Neural cell (in vitro differentiated cells): ENCODE data around the gene NALCN. TPM values are rescaled to one million over a fixed set of nuclear protein-coding genes. Genes with fewer than 3 reads are reported as not detected.

Experiments used
- H2AFZ ChIP-seq: fragments of 200-600, 300-800 bp; sonication (generic), shearing (Covaris generic); 2 replicates; pipeline ENCODE4 v1.6.0; 2014; ENCODE audit warnings: low read depth, mild to moderate bottlenecking, antibody characterized with exemption, low read length, moderate library complexity
- H3F3A ChIP-seq: fragments of 200-600 bp; shearing (Covaris generic); 2 replicates; pipeline ENCODE4 v1.6.1; 2016; ENCODE audit warnings: mild to moderate bottlenecking, moderate library complexity, mixed read lengths, antibody characterized with exemption, low read length; ENCODE audit not compliant: insufficient read depth, poor library complexity, severe bottlenecking
- H3K27ac ChIP-seq: fragments of 200-600, 300-800 bp; sonication (generic), shearing (Covaris generic); 2 replicates; pipeline ENCODE4 v1.5.1; 2014; ENCODE audit warnings: mild to moderate bottlenecking, low read length, moderate library complexity
- H3K27me3 ChIP-seq: fragments of 300-800, 200-600 bp; sonication (generic), shearing (Covaris generic); 2 replicates; pipeline ENCODE4 v1.6.0; 2014; ENCODE audit warnings: mild to moderate bottlenecking, low read depth, low read length, moderate library complexity; ENCODE audit not compliant: insufficient read depth
- H3K36me3 ChIP-seq: fragments of 300-800, 200-600 bp; sonication (generic), shearing (Covaris generic); 2 replicates; pipeline ENCODE4 v1.5.1; 2014; ENCODE audit warnings: mild to moderate bottlenecking, antibody characterized with exemption, low read length, moderate library complexity; ENCODE audit not compliant: insufficient read depth
- H3K4me2 ChIP-seq: fragments of 300-800, 200-600 bp; sonication (generic), shearing (Covaris generic); 2 replicates; pipeline ENCODE4 v1.6.0; 2014; ENCODE audit warnings: mild to moderate bottlenecking, low read length
- H3K4me3 ChIP-seq: fragments of 300-800, 200-600 bp; sonication (generic), shearing (Covaris generic); 2 replicates; pipeline ENCODE4 v1.5.1; 2014; ENCODE audit warnings: mild to moderate bottlenecking, low read length, moderate library complexity
- H3K79me2 ChIP-seq: fragments of 200-600 bp; shearing (Covaris generic); replicated peaks from 2 replicates; pipeline ENCODE4 v1.6.0; 2014; ENCODE audit warnings: mild to moderate bottlenecking, low read length, moderate library complexity; ENCODE audit not compliant: insufficient read depth
- H3K9ac ChIP-seq: fragments of 300-800, 200-600 bp; sonication (generic), shearing (Covaris generic); 2 replicates; pipeline ENCODE4 v1.6.1; 2016; ENCODE audit warnings: mild to moderate bottlenecking, low read length, mixed read lengths
- H3K9me2 ChIP-seq: fragments of 200-600 bp; shearing (Covaris generic); 2 replicates; pipeline ENCODE4 v1.6.1; 2016; ENCODE audit warnings: mild to moderate bottlenecking, low read length, mixed read lengths; ENCODE audit not compliant: insufficient read depth
- H3K9me3 ChIP-seq: fragments of 200-600, 300-800 bp; sonication (generic), shearing (Covaris generic); 2 replicates; pipeline ENCODE4 v1.6.1; 2016; ENCODE audit warnings: mild to moderate bottlenecking, mixed run types, low read length, moderate library complexity, mixed read lengths
- H4K20me1 ChIP-seq: fragments of 200-600 bp; shearing (Covaris generic); 2 replicates; pipeline ENCODE4 v1.6.1; 2016; ENCODE audit warnings: mild to moderate bottlenecking, mixed run types; ENCODE audit not compliant: insufficient read depth
- EP300 ChIP-seq: fragments of 450-650 bp; conservative IDR thresholded peaks from 2 replicates; pipeline ENCODE4 v1.6.1; 2014; ENCODE audit warnings: antibody characterized with exemption, mild to moderate bottlenecking, moderate library complexity; ENCODE audit not compliant: poor library complexity, severe bottlenecking
- EZH2 ChIP-seq: fragments of 200-600, 300-800 bp; shearing (Covaris generic), sonication (generic); IDR thresholded peaks from 2 replicates; pipeline ENCODE4 v1.6.1; 2014; ENCODE audit warnings: antibody characterized with exemption, low read length, borderline replicate concordance, mild to moderate bottlenecking; ENCODE audit not compliant: insufficient read depth, poor library complexity, severe bottlenecking
- MXI1 ChIP-seq: fragments of 450-650 bp; conservative IDR thresholded peaks from 2 replicates; pipeline ENCODE4 v1.6.1; 2014; ENCODE audit warnings: antibody characterized with exemption, mild to moderate bottlenecking; ENCODE audit not compliant: poor library complexity, severe bottlenecking
- POLR2AphosphoS5 ChIP-seq: IDR thresholded peaks from 2 replicates; pipeline ENCODE4 v1.6.1; 2012
- RAD21 ChIP-seq: fragments of 450-650 bp; conservative IDR thresholded peaks from 2 replicates; pipeline ENCODE4 v1.6.1; 2014; ENCODE audit warnings: antibody characterized with exemption, mild to moderate bottlenecking, moderate library complexity
- REST ChIP-seq: IDR thresholded peaks from 2 replicates; pipeline ENCODE4 v1.6.1; 2012; ENCODE audit warnings: borderline replicate concordance
- SMC3 ChIP-seq: fragments of 450-650 bp; conservative IDR thresholded peaks from 2 replicates; pipeline ENCODE4 v1.6.1; 2014; ENCODE audit warnings: antibody characterized with exemption, mild to moderate bottlenecking, moderate library complexity; ENCODE audit not compliant: poor library complexity
- TAF1 ChIP-seq: IDR thresholded peaks from 2 replicates; pipeline ENCODE4 v1.6.1; 2012; ENCODE audit warnings: low read depth
- polyA plus RNA-seq: library from polyadenylated mRNA; depleted of rRNA; stranded (reverse); fragments of >200 nt; gene quantifications from 2 replicates; pipeline ENCODE4 v1.2.3, GENCODE V29; 2014
- TF ChIP-seq, protein P1 (sequence below): fragments of 450-650 bp; IDR thresholded peaks from 2 replicates; pipeline ENCODE4 v1.5.1; 2014; ENCODE audit warnings: antibody characterized with exemption, mild to moderate bottlenecking, moderate library complexity; ENCODE audit not compliant: poor library complexity, severe bottlenecking

Gene NALCN
- polyA plus RNA-seq, 1 donor from 2014 or later, result 24.1 TPM

GRCh38 chr13:101178406-101178805, 237.9 kb downstream of the NALCN start:
- H3K4me3 ChIP-seq, result no peak overlapping the region
- no peak overlapping the region for H3K9ac ChIP-seq
- no peaks in the 10 kb centered on the region for H3K9me2 ChIP-seq
- no peak overlapping the region for H3K27ac ChIP-seq
- no peak overlapping the region for H2AFZ ChIP-seq
- H3K27me3 ChIP-seq, result no peaks in the 10 kb centered on the region
- TF ChIP-seq SMC3, result no peak
- TF ChIP-seq, protein P1, sequence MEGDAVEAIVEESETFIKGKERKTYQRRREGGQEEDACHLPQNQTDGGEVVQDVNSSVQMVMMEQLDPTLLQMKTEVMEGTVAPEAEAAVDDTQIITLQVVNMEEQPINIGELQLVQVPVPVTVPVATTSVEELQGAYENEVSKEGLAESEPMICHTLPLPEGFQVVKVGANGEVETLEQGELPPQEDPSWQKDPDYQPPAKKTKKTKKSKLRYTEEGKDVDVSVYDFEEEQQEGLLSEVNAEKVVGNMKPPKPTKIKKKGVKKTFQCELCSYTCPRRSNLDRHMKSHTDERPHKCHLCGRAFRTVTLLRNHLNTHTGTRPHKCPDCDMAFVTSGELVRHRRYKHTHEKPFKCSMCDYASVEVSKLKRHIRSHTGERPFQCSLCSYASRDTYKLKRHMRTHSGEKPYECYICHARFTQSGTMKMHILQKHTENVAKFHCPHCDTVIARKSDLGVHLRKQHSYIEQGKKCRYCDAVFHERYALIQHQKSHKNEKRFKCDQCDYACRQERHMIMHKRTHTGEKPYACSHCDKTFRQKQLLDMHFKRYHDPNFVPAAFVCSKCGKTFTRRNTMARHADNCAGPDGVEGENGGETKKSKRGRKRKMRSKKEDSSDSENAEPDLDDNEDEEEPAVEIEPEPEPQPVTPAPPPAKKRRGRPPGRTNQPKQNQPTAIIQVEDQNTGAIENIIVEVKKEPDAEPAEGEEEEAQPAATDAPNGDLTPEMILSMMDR, result no peak
- TF ChIP-seq REST, result no peak
- no peak overlapping the region for H3K4me2 ChIP-seq
- no peaks in the 10 kb centered on the region for H3K36me3 ChIP-seq
- no peaks in the 10 kb centered on the region for H3K79me2 ChIP-seq
- no peaks in the 10 kb centered on the region for H3K9me3 ChIP-seq
- H3F3A ChIP-seq, result no peaks in the 10 kb centered on the region
- H4K20me1 ChIP-seq, result no peaks in the 10 kb centered on the region

- H3K27me3 ChIP-seq, result no peaks in the 10 kb centered on the region
- no peaks in the 10 kb centered on the region for H3F3A ChIP-seq
- TF ChIP-seq TAF1 (no peak), REST (no peak), MXI1 (no peak), POLR2AphosphoS5 (no peak), SMC3 (no peak), RAD21 (no peak), EP300 (no peak), EZH2 (no peak)
- TF ChIP-seq, protein P1, result no peak
- no peaks in the 10 kb centered on the region for H3K36me3 ChIP-seq
- H3K4me3 ChIP-seq, result no peak overlapping the region
- H3K79me2 ChIP-seq, result no peaks in the 10 kb centered on the region
- no peak overlapping the region for H3K4me2 ChIP-seq
- no peak overlapping the region for H3K9ac ChIP-seq
- H4K20me1 ChIP-seq, result no peaks in the 10 kb centered on the region
- H3K9me3 ChIP-seq, result no peaks in the 10 kb centered on the region
- no peak overlapping the region for H2AFZ ChIP-seq
- H3K9me2 ChIP-seq, result no peaks in the 10 kb centered on the region
- H3K27ac ChIP-seq, result no peak overlapping the region
These were observed 246.0 kb downstream of the NALCN start for GRCh38 chr13:101170306-101170705.
